HG03097 (cell line): ENCODE results near the gene IL10RA.

Experiments
- ATAC-seq: cut with Tn5 transposase; IDR thresholded peaks from one replicate; pipeline ENCODE4 v1.9.1; 2021; ENCODE audit not compliant: unreplicated experiment, low FRiP score

The IL10RA gene

DNA sequence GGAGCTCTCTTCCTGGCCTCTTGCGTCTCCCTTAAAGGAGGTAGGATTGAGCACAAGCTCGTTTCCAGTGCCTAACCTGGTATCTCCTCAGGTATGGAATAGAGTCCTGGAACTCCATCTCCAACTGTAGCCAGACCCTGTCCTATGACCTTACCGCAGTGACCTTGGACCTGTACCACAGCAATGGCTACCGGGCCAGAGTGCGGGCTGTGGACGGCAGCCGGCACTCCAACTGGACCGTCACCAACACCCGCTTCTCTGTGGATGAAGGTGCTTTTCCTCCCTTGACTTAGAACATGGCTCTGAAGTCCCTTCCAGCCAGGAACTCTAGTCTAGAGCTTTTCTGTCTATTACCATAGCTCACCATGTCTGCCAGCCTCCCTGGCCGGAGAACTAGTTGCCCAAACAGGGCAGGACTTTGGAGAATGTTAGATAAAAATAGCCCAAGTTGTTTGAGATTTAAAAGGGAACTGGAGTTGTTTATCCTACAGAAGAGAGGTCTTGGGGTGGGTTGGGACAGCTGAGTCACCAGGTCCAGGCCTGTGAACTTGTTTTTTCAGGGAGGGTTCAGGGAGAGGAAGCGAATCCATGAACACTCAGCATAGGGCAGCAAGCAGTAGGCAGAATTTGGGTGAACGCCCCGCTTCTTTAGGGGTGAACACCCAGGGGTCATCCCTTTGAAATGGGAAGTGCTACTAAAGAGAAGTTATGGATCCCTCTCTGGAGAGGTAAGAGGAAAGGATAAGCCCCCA is 3.3 kb downstream of the IL10RA start:
- no peak for ATAC-seq

DNA sequence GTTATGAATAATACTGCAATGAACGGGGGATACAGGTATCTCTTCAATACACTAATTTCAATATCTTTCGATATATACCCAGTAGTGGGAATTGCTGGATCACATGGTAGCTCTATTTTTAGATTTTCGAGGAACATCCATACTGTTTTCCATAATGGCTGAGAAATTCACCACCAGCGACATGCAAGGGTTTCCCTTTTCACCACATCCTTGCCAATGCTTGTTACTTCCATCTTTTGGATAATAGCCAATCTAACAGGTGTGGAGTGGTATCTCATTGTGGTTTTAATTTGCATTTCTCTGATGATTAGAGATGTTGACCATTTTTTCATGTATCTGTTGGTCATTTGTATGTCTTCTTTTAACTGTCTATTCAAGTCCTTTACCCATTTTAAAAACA is 5.9 kb downstream of the IL10RA start:
- ATAC-seq: no peak

DNA sequence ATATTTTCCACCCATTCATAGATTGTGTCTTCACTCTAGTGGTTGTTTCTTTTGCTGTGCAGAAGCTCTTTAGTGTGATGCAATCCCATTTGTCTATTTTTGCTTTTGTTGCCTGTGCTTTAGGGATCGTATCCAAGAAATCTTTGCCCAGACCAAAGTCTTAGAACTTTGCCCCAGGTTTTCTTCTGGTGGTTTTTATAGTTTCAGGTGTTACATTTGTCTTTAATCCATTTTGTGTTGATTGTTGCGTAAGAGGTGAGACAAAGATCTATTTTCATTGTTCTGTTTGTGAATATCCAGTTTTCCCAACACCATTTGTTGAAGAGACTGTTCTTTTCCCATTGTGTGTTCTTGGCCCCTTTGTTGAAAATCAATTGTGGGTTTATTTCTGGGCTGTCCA is 6.4 kb downstream of the IL10RA start:
- no peak for ATAC-seq

DNA sequence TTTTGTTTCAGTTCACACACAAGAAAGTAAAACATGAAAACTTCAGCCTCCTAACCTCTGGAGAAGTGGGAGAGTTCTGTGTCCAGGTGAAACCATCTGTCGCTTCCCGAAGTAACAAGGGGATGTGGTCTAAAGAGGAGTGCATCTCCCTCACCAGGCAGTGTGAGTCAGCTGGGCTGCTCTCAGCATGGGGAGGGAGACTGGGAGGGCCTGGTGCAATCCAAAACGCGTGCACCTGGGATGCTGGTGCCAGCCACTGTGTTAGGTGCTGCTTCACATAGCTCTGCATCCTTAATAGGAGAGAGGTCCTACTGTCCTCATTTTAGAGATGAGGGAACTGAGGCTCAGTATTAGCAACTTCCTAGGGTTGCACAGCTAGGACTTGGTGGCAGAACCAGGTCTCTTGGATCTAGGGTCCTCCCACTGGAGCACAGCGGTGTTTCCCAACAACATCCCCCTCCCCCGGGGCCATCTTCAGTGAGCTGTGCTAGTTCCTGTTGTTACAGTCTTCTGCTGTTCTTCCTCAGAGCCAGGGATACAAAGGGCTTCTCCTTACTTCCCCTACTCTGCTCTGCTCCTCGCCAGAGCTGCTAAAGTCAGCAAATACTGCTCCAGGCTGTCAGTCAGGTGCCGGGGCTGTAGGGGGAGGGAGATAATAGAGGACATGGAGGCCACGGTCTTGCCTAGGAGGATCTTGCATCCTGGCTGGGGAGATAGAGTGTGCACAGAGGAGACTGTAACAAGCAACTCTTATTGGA is 8.0 kb downstream of the IL10RA start:
- no peak for ATAC-seq

DNA sequence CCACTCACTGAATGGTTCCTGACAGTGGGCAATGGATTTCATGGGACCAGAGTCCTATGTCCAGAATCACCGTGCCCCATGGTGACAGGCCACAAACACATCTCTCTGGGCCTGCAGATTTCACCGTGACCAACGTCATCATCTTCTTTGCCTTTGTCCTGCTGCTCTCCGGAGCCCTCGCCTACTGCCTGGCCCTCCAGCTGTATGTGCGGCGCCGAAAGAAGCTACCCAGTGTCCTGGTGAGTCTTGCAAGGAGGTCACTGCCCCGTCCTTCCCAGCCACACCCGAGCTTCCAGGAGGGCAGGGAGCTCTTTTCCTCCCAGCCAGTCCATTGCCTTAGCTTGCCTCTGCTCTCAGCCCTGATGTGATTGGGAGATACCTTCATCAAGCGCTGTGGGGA is 9.3 kb downstream of the IL10RA start:
- ATAC-seq: no peak

DNA sequence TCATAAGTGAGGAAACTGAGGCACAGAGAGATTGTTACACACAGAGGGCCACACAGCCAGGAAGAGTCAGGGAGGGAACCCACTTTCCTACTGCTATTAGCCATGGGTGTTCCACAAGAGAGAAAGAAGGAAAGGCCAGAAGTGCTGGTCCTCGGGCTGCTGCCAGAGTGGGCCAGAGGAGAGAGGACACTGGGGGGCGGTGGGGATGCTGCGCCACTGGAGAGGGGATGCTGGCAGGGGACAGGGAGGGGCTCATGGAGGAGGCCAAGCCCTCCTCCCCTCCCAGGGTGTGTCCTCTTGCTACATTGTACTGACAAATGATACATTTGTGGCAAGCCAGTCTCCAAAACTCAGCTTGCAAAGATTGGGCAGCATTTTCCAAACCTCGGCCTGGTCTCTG is 9.9 kb downstream of the IL10RA start:
- ATAC-seq: no peak

DNA sequence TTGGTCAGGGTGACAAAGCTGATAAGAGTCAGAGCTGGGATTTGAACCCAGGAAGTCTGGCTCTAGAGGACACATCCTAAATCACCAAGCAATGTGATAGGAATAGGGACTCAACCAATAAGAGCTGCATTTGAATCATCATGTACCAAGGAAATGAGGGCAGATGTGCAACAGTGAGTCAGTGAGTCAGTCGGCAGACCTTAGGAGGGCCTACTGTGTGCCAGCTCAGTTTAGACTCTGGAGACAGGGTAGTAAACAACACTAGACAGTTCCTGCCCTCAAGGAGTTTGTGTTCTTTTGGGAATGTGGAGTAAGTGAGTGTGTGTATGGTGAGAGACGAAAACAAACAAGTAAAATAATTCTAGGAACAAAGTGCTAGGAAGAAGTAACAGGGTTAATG is 11.2 kb downstream of the IL10RA start:
- ATAC-seq: no peak

DNA sequence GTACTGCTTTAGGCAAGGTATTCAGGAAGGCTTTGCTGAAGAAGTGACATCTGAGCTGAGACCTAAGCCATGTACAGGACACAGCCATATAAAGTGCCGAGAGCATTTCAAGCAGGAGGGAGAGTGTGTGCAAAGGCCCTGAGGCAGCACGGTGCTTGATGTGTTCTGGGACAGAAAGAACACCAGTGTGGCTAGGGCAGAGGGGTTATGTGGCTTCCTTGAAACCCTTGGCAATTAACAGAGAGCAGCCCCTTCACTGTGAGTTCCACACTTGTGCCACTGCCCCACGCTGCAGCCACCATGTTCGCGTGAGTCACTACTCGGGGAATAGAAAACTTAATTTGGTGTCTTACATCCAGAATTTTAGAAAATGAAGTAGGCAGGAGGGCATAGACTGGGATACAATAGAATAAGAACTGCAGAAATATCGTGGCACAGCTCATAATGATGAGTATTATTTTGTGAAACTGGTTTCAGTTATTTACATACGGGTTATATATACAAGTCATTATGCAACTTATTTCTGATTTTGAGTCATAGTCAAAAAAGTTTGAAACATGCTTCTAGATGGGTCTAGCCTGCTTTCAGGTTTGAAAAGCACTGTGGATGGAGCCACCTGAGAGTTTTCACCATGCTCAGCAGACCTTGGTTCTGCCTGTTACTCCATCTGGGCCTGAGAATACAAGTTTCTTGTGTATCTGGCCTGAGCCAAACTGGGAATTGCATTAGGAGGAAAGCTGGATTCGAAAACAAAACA is 11.8 kb downstream of the IL10RA start:
- peak; percentile 53 for ATAC-seq

DNA sequence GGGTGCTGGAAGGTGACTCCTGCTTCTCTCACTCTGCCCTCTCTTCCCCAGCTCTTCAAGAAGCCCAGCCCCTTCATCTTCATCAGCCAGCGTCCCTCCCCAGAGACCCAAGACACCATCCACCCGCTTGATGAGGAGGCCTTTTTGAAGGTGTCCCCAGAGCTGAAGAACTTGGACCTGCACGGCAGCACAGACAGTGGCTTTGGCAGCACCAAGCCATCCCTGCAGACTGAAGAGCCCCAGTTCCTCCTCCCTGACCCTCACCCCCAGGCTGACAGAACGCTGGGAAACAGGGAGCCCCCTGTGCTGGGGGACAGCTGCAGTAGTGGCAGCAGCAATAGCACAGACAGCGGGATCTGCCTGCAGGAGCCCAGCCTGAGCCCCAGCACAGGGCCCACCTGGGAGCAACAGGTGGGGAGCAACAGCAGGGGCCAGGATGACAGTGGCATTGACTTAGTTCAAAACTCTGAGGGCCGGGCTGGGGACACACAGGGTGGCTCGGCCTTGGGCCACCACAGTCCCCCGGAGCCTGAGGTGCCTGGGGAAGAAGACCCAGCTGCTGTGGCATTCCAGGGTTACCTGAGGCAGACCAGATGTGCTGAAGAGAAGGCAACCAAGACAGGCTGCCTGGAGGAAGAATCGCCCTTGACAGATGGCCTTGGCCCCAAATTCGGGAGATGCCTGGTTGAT is 12.6 kb downstream of the IL10RA start:
- no peak for ATAC-seq

DNA sequence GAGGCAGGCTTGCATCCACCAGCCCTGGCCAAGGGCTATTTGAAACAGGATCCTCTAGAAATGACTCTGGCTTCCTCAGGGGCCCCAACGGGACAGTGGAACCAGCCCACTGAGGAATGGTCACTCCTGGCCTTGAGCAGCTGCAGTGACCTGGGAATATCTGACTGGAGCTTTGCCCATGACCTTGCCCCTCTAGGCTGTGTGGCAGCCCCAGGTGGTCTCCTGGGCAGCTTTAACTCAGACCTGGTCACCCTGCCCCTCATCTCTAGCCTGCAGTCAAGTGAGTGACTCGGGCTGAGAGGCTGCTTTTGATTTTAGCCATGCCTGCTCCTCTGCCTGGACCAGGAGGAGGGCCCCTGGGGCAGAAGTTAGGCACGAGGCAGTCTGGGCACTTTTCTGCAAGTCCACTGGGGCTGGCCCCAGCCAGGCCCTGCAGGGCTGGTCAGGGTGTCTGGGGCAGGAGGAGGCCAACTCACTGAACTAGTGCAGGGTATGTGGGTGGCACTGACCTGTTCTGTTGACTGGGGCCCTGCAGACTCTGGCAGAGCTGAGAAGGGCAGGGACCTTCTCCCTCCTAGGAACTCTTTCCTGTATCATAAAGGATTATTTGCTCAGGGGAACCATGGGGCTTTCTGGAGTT is 13.3 kb downstream of the IL10RA start:
- no peak for ATAC-seq

DNA sequence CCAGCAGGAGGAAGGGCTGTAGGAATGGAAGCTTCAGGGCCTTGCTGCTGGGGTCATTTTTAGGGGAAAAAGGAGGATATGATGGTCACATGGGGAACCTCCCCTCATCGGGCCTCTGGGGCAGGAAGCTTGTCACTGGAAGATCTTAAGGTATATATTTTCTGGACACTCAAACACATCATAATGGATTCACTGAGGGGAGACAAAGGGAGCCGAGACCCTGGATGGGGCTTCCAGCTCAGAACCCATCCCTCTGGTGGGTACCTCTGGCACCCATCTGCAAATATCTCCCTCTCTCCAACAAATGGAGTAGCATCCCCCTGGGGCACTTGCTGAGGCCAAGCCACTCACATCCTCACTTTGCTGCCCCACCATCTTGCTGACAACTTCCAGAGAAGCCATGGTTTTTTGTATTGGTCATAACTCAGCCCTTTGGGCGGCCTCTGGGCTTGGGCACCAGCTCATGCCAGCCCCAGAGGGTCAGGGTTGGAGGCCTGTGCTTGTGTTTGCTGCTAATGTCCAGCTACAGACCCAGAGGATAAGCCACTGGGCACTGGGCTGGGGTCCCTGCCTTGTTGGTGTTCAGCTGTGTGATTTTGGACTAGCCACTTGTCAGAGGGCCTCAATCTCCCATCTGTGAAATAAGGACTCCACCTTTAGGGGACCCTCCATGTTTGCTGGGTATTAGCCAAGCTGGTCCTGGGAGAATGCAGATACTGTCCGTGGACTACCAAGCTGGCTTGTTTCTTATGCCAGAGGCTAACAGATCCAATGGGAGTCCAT is 14.1 kb downstream of the IL10RA start:
- ATAC-seq: no peak

DNA sequence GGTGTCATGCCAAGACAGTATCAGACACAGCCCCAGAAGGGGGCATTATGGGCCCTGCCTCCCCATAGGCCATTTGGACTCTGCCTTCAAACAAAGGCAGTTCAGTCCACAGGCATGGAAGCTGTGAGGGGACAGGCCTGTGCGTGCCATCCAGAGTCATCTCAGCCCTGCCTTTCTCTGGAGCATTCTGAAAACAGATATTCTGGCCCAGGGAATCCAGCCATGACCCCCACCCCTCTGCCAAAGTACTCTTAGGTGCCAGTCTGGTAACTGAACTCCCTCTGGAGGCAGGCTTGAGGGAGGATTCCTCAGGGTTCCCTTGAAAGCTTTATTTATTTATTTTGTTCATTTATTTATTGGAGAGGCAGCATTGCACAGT is 14.6 kb downstream of the IL10RA start:
- ATAC-seq: no peak

DNA sequence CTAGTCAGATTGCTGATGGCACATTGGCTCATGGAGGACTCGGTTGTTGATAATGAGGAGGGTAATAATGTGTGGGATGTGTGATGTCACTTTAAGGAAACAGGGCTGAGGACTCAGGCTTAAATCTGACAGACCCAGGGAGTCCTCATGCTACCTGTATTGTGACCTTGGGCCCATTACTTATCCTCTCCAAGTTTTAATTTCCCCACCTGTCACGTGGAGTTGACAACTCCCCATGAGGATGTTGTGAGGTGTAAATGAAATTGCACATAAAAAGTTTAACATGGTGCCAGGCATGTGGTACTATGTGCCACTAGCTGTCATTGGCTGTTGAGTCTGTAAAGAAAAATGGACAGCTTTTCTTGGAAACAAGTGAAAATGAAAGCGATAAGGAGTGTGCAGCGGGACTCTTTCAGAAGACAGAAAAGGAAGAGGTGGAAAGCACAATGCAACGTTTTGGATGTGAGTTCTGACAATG is 15.3 kb downstream of the IL10RA start:
- no peak for ATAC-seq

DNA sequence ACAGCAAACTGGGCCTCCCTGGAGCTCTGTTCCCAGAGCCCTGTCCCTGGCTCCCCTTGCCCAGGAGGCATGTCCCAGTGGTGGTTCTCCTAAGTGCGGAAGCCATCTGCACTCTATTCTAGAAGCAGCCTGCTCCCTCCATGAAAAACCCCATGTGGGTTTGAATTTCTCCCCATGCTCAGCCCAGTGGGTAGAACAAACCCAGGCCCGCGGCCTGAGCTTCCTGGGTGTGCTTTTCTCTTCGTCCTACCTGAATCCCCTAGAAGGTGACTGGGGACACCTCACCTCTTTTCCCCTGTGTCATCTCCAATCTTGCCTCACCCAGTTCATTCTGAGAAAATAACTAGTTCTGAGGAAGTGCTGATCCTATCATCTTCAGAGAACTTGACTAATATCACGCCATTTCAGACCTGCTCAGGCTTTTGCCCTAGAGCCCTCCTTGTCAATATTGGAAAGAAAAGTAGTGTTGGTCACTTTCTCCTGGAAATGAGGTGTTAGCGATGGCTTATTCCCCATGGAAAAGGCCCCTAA is 15.9 kb downstream of the IL10RA start:
- ATAC-seq: no peak

DNA sequence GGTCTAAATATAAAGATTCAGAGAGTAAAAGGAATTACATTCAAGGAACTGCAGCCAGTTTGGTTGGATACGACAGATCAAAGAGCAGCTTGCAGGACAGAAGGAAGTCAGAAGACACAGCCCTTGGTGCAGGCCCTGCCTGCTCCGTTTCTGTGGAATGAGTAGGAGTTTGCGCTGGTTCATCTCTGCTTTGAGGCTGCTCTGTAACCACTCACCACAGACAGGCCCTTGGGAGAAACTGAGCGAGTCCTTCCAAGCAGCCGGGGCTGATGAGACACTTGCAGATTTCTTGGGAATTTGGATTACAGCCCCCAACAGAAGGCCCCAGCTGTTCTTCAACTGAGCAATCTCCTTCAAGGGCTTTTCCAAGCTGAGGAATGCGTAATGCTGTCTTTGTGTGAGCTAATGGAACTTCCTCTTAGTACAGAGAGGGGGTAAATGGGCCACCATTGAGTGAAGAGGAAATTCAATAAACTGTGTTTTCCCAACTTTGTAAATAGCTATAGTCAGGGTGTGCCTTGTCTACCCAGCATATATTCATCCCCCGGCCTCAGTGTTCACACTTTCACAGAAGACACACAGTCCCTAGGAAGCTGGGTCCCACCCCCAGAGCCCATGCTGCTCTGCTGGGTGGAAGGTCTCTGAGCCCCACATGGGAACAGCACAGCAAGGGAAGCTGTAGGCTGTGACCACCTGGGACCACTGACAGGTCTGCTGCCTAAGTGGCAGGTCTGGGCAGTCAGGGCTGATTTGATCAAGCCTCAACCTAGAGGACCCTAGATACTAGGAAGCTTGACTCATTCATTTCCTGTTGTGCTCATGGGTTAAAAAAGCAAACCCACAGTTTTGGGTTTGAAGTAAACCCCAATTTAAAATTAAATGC is 16.6 kb downstream of the IL10RA start:
- no peak for ATAC-seq

DNA sequence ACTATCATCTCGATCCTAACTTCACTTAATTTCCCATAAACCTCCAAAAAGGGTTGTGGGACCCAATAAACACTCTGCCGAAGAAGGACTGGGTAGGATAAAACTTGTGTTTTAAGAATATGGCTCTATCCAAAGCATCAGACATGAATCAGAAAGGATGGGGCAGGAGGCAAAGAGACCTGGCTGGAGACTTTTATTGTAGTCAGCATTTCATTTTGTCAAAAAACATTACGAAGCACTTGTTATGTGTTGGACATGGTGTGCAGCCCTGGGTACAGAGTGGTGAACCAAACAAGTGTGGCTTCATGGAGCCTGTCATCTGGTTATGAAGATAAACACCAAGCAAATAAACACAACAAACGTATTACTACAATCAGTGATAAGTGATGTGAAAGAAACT is 17.3 kb downstream of the IL10RA start:
- ATAC-seq: no peak

DNA sequence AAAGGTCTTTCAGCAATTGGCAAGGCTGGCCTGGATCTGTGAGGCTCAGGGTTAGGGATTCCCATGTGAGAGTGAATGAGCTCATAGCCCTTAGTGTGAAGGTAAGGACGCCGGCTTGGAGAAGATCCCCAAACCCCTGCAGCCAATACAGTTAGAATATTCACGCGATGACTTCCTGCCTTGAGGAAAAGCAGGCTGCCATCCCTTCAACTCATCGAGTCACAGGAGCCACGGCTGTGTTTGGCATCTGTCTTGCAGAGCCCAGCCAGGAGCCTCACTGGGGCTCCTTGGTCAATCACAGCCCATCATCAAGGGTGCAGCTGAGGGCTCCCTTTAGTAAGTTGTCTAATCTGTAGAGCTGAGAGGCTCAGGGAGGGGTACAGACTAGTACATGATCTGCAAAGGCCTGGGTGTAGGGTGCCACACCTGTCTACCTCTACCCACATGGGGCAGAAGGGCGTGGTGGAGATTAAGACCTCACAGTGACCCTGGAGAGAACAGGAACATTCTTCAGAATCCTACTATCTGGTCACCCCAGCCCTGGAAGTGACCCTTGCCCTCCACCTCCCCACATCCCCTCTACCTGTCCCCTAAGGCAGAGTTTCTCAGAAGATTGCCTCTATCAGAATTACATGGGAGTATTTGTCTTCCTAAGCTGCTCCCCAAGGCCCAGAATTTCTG is 18.5 kb downstream of the IL10RA start:
- ATAC-seq: no peak
